SH-SY5Y (cell line): ENCODE data around the gene GALNT4.

Experiments
- GATA2 ChIP-seq: IDR thresholded peaks from 2 replicates; pipeline ENCODE4 v1.6.1; 2011; ENCODE audit warnings: mild to moderate bottlenecking, low read depth, low read length
- GATA3 ChIP-seq: IDR thresholded peaks from 2 replicates; pipeline ENCODE4 v1.6.1; 2011; ENCODE audit warnings: low read depth, mild to moderate bottlenecking, low read length, moderate library complexity

GRCh38 chr12:89481213-89481914 lies 43.2 kb downstream of the GALNT4 start:
- TF ChIP-seq GATA2 = no peak
- no peak for TF ChIP-seq GATA3
